ENCODE measurements around the gene STK32B.

GRCh38 chr4:5067908-5068307, 16.6 kb downstream of the STK32B start:
- no peak for TF ChIP-seq SP1 (IDR thresholded peaks at IDR 0.05)
- TF ChIP-seq ARNT (IDR thresholded peaks at IDR 0.05): no peak
- no peak for TF ChIP-seq PKNOX1 (IDR thresholded peaks at IDR 0.05)
- no peak for TF ChIP-seq BHLHE40 (IDR thresholded peaks at IDR 0.05; ENCODE audit: borderline replicate concordance)
- TF ChIP-seq FOXM1 (IDR thresholded peaks at IDR 0.05; ENCODE audit: borderline replicate concordance): no peak
- no peak for TF ChIP-seq LEF1 (IDR thresholded peaks at IDR 0.05; ENCODE audit: borderline replicate concordance)
- TF ChIP-seq FOXK2 (IDR thresholded peaks at IDR 0.05): no peak
- no peak for TF ChIP-seq SUZ12 (IDR thresholded peaks at IDR 0.05)
- TF ChIP-seq NFRKB (IDR thresholded peaks at IDR 0.05): no peak
